ENCODE results near the gene NRXN2. TPM values are rescaled to one million over a fixed set of nuclear protein-coding genes. Genes with fewer than 3 reads are reported as not detected.

The NRXN2 gene
- total and polyA plus RNA-seq, 2 experiments from 2014 or later, result 1.1 to 5.6 TPM

GRCh38 chr11:64718084-64718779, 4.8 kb downstream of the NRXN2 start:
- in situ Hi-C loops (cut with MboI), result no loop called here
- H4K20me1 ChIP-seq (ENCODE audit: insufficient read depth), result no peaks in the 10 kb centered on the region
- no peaks in the 10 kb centered on the region for H3K36me3 ChIP-seq (ENCODE audit: low read depth)
- no peaks in the 10 kb centered on the region for H3K9me3 ChIP-seq (ENCODE audit: low read depth)
- no peaks in the 10 kb centered on the region for H3F3A ChIP-seq (ENCODE audit: insufficient read depth)
- H3K4me1 ChIP-seq (ENCODE audit: insufficient read depth), result no peaks in the 10 kb centered on the region
- no peak for DNase-seq
- no peaks in the 10 kb centered on the region for H3K9me2 ChIP-seq (ENCODE audit: insufficient read depth)
- H3K27me3 ChIP-seq (replicated peaks; ENCODE audit: insufficient read depth), result peaks cover 69% of the 10 kb centered on the region
- no peaks in the 10 kb centered on the region for H3K79me2 ChIP-seq (ENCODE audit: insufficient read depth)
- no peak overlapping the region for H3K4me2 ChIP-seq (ENCODE audit: unreplicated experiment)
- H2AFZ ChIP-seq, result no peak overlapping the region
- H3K4me3 ChIP-seq, result no peak overlapping the region
- H3K27ac ChIP-seq, result no peak overlapping the region
- no peak overlapping the region for H3K9ac ChIP-seq
- TF ChIP-seq EZH2 (IDR thresholded peaks at IDR 0.05; ENCODE audit: insufficient read depth, poor library complexity, severe bottlenecking) (no peak), EZH2phosphoT487 (IDR thresholded peaks at IDR 0.05; ENCODE audit: insufficient read depth, low read depth) (no peak)
- 52 to 53% methylated on average over 14 to 15 of the region's 15 CpGs for WGBS, 2 experiments (ENCODE audit: low coverage in 1 of 2, low lambda C conversion rate in 2 of 2, missing lambda C conversion rate in 2 of 2)

GRCh38 chr11:64717268-64717578, 5.8 kb downstream of the NRXN2 start:
- no peak for TF ChIP-seq EZH2phosphoT487 (IDR thresholded peaks at IDR 0.05; ENCODE audit: insufficient read depth, low read depth)
- no peak for TF ChIP-seq EZH2 (IDR thresholded peaks at IDR 0.05; ENCODE audit: insufficient read depth, poor library complexity, severe bottlenecking)
- no peak overlapping the region for H3K27ac ChIP-seq
- H4K20me1 ChIP-seq (ENCODE audit: insufficient read depth), result no peaks in the 10 kb centered on the region
- DNase-seq, result no peak
- H3K4me2 ChIP-seq (ENCODE audit: unreplicated experiment), result no peak overlapping the region
- peaks cover 71% of the 10 kb centered on the region for H3K27me3 ChIP-seq (replicated peaks; ENCODE audit: insufficient read depth)
- in situ Hi-C loops (cut with MboI), result no loop called here
- no peaks in the 10 kb centered on the region for H3K36me3 ChIP-seq (ENCODE audit: low read depth)
- 66 to 75% methylated on average over 4 of the region's 4 CpGs for WGBS, 2 experiments (ENCODE audit: low coverage in 1 of 2, low lambda C conversion rate in 2 of 2, missing lambda C conversion rate in 2 of 2)
- no peaks in the 10 kb centered on the region for H3K79me2 ChIP-seq (ENCODE audit: insufficient read depth)
- H3K4me1 ChIP-seq (ENCODE audit: insufficient read depth), result no peaks in the 10 kb centered on the region
- H3K4me3 ChIP-seq, result no peak overlapping the region
- H3F3A ChIP-seq (ENCODE audit: insufficient read depth), result no peaks in the 10 kb centered on the region
- no peak overlapping the region for H3K9ac ChIP-seq
- no peaks in the 10 kb centered on the region for H3K9me3 ChIP-seq (ENCODE audit: low read depth)
- no peak overlapping the region for H2AFZ ChIP-seq
- no peaks in the 10 kb centered on the region for H3K9me2 ChIP-seq (ENCODE audit: insufficient read depth)

- DNase-seq, result no peak
Measured at GRCh38 chr11:64716473-64717267, 6.3 kb downstream of the NRXN2 start.

GRCh38 chr11:64715756-64716472, 7.1 kb downstream of the NRXN2 start:
- H3K36me3 ChIP-seq (ENCODE audit: low read depth), result no peaks in the 10 kb centered on the region
- H3K4me1 ChIP-seq (ENCODE audit: insufficient read depth), result no peaks in the 10 kb centered on the region
- H4K20me1 ChIP-seq (ENCODE audit: insufficient read depth), result no peaks in the 10 kb centered on the region
- 10 to 16% methylated on average over 11 to 13 of the region's 13 CpGs for WGBS, 2 experiments (ENCODE audit: low coverage in 1 of 2, low lambda C conversion rate in 2 of 2, missing lambda C conversion rate in 2 of 2)
- H3K9me2 ChIP-seq (ENCODE audit: insufficient read depth), result no peaks in the 10 kb centered on the region
- no peak overlapping the region for H2AFZ ChIP-seq
- no peak overlapping the region for H3K4me2 ChIP-seq (ENCODE audit: unreplicated experiment)
- DNase-seq, result no peak
- no peaks in the 10 kb centered on the region for H3K9me3 ChIP-seq (ENCODE audit: low read depth)
- no peak overlapping the region for H3K27ac ChIP-seq
- H3K4me3 ChIP-seq, result no peak overlapping the region
- peaks cover 74% of the 10 kb centered on the region for H3K27me3 ChIP-seq (replicated peaks; ENCODE audit: insufficient read depth)
- no peak for TF ChIP-seq EZH2phosphoT487 (IDR thresholded peaks at IDR 0.05; ENCODE audit: insufficient read depth, low read depth)
- no peak for TF ChIP-seq EZH2 (IDR thresholded peaks at IDR 0.05; ENCODE audit: insufficient read depth, poor library complexity, severe bottlenecking)
- in situ Hi-C loops (cut with MboI), result no loop called here
- no peaks in the 10 kb centered on the region for H3F3A ChIP-seq (ENCODE audit: insufficient read depth)
- H3K79me2 ChIP-seq (ENCODE audit: insufficient read depth), result no peaks in the 10 kb centered on the region
- H3K9ac ChIP-seq, result no peak overlapping the region

More at GRCh38 chr11:64716473-64717267, 6.3 kb downstream of the NRXN2 start:
- Histone ChIP-seq H3K27ac (no peak overlapping the region), H3K4me2 (ENCODE audit: unreplicated experiment) (no peak overlapping the region), H3K9me3 (ENCODE audit: low read depth) (no peaks in the 10 kb centered on the region), H3K4me3 (no peak overlapping the region), H3K79me2 (ENCODE audit: insufficient read depth) (no peaks in the 10 kb centered on the region), H3K36me3 (ENCODE audit: low read depth) (no peaks in the 10 kb centered on the region), H3F3A (ENCODE audit: insufficient read depth) (no peaks in the 10 kb centered on the region), H4K20me1 (ENCODE audit: insufficient read depth) (no peaks in the 10 kb centered on the region), H3K9ac (no peak overlapping the region), H3K27me3 (replicated peaks; ENCODE audit: insufficient read depth) (peaks cover 72% of the 10 kb centered on the region), H3K9me2 (ENCODE audit: insufficient read depth) (no peaks in the 10 kb centered on the region), H2AFZ (no peak overlapping the region), H3K4me1 (ENCODE audit: insufficient read depth) (no peaks in the 10 kb centered on the region)
- TF ChIP-seq EZH2phosphoT487 (IDR thresholded peaks at IDR 0.05; ENCODE audit: insufficient read depth, low read depth) (no peak), EZH2 (IDR thresholded peaks at IDR 0.05; ENCODE audit: insufficient read depth, poor library complexity, severe bottlenecking) (no peak)
- WGBS, 2 experiments (ENCODE audit: low coverage in 1 of 2, low lambda C conversion rate in 2 of 2, missing lambda C conversion rate in 2 of 2), result 34 to 36% methylated on average over 17 of the region's 21 CpGs
- in situ Hi-C loops (cut with MboI), result no loop called here

Measured in GM23248 (cell line).